ENCODE results near the gene SKI. TPM values are rescaled to one million over a fixed set of nuclear protein-coding genes. Genes with fewer than 3 reads are reported as not detected.

Gene SKI
- total RNA-seq, 1 donor from 2014 or later, result 110 TPM

- TF ChIP-seq, protein P1, sequence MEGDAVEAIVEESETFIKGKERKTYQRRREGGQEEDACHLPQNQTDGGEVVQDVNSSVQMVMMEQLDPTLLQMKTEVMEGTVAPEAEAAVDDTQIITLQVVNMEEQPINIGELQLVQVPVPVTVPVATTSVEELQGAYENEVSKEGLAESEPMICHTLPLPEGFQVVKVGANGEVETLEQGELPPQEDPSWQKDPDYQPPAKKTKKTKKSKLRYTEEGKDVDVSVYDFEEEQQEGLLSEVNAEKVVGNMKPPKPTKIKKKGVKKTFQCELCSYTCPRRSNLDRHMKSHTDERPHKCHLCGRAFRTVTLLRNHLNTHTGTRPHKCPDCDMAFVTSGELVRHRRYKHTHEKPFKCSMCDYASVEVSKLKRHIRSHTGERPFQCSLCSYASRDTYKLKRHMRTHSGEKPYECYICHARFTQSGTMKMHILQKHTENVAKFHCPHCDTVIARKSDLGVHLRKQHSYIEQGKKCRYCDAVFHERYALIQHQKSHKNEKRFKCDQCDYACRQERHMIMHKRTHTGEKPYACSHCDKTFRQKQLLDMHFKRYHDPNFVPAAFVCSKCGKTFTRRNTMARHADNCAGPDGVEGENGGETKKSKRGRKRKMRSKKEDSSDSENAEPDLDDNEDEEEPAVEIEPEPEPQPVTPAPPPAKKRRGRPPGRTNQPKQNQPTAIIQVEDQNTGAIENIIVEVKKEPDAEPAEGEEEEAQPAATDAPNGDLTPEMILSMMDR (IDR thresholded peaks at IDR 0.05; ENCODE audit: unreplicated experiment), result no peak
- Mint-ChIP-seq H3K36me3 (peaks cover 8% of the 10 kb centered on the region), H3K27ac (no peak overlapping the region), H3K9me3 (no peaks in the 10 kb centered on the region), H3K4me1 (peaks cover 10% of the 10 kb centered on the region), H3K27me3 (ENCODE audit: low read depth) (no peaks in the 10 kb centered on the region), H3K4me3 (no peak overlapping the region)
- DNase-seq (ENCODE audit: low spot score in 2 of 2, unreplicated experiment in 2 of 2), result no peak
These were observed 72.9 kb downstream of the SKI start for GRCh38 chr1:2300851-2301606.

DNA sequence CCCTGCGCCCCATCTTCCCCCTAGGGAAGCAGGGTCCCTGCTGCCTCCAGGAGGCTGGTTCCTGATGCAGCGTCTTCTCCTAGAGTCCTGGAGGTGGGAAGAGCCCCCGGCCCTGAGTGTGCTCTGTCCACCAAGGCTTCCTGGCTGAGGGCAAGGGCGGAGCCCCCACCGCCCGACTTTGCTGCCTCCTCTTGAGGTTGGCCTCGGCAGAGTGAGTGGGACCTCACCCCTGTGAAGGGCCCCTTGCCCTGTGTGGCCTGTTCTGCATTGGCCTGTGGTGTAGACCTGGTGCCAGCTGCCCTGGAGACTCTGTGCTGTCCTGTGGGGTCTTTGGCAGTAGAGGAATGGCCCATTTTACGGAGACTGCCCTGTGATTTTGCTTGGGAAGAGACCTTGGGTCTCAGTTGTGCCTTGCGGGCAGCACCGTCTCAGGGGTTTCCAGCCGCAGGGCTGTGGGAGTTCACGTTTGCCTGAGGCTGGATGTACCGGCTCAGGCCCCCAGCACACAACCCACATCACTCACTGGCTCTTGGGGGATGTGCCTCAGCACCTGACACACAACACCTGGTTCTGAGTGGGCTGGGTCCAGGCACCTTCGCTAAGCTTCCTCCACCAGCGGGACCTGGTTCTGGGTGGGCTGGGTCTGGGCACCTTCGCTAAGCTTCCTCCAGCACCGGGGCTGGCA lies 73.6 kb downstream of the SKI start:
- H3K4me3 Mint-ChIP-seq, result no peak overlapping the region
- peaks cover 10% of the 10 kb centered on the region for H3K4me1 Mint-ChIP-seq
- TF ChIP-seq, protein P1 (IDR thresholded peaks at IDR 0.05; ENCODE audit: unreplicated experiment), result no peak
- no peak overlapping the region for H3K27ac Mint-ChIP-seq
- H3K27me3 Mint-ChIP-seq (ENCODE audit: low read depth), result no peaks in the 10 kb centered on the region
- H3K36me3 Mint-ChIP-seq, result peaks cover 5% of the 10 kb centered on the region
- DNase-seq (ENCODE audit: low spot score in 2 of 2, unreplicated experiment in 2 of 2), result no peak
- no peaks in the 10 kb centered on the region for H3K9me3 Mint-ChIP-seq

GRCh38 chr1:2302292-2302925 lies 74.3 kb downstream of the SKI start:
- Mint-ChIP-seq H3K4me3 (no peak overlapping the region), H3K4me1 (peaks cover 10% of the 10 kb centered on the region), H3K27me3 (ENCODE audit: low read depth) (no peaks in the 10 kb centered on the region), H3K9me3 (no peaks in the 10 kb centered on the region), H3K27ac (no peak overlapping the region), H3K36me3 (peaks cover 8% of the 10 kb centered on the region)
- TF ChIP-seq, protein P1 (IDR thresholded peaks at IDR 0.05; ENCODE audit: unreplicated experiment), result no peak
- DNase-seq (ENCODE audit: low spot score in 2 of 2, unreplicated experiment in 2 of 2), result no peak

GRCh38 chr1:2303016-2303775 lies 75.1 kb downstream of the SKI start:
- TF ChIP-seq, protein P1 (IDR thresholded peaks at IDR 0.05; ENCODE audit: unreplicated experiment), result no peak
- H3K4me3 Mint-ChIP-seq, result no peak overlapping the region
- H3K27ac Mint-ChIP-seq, result no peak overlapping the region
- no peaks in the 10 kb centered on the region for H3K9me3 Mint-ChIP-seq
- peaks cover 10% of the 10 kb centered on the region for H3K4me1 Mint-ChIP-seq
- no peak for DNase-seq (ENCODE audit: low spot score in 2 of 2, unreplicated experiment in 2 of 2)
- H3K27me3 Mint-ChIP-seq (ENCODE audit: low read depth), result no peaks in the 10 kb centered on the region
- H3K36me3 Mint-ChIP-seq, result peaks cover 14% of the 10 kb centered on the region

DNA sequence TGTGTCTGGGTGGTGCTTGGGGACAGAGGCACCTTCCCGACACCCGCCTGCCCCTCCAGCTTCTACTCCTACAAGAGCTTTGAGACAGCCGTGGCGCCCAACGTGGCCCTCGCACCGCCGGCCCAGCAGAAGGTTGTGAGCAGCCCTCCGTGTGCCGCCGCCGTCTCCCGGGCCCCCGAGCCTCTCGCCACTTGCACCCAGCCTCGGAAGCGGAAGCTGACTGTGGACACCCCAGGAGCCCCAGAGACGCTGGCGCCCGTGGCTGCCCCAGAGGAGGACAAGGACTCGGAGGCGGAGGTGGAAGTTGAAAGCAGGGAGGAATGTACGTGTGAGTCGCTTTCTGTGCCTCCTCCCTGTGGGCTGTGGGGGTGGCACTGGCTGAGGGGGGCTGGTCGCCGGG lies 75.7 kb downstream of the SKI start:
- DNase-seq (ENCODE audit: low spot score in 2 of 2, unreplicated experiment in 2 of 2), result no peak
- Mint-ChIP-seq H3K4me3 (no peak overlapping the region), H3K27ac (no peak overlapping the region), H3K36me3 (peaks cover 20% of the 10 kb centered on the region), H3K27me3 (ENCODE audit: low read depth) (no peaks in the 10 kb centered on the region), H3K9me3 (no peaks in the 10 kb centered on the region), H3K4me1 (peaks cover 7% of the 10 kb centered on the region)
- TF ChIP-seq, protein P1 (IDR thresholded peaks at IDR 0.05; ENCODE audit: unreplicated experiment), result no peak
